ENCODE data around the gene SIL1.

Gene SIL1

GRCh38 chr5:139019880-139020279, 178.3 kb downstream of the SIL1 start:
- no peak overlapping the region for H3K9ac ChIP-seq (ENCODE audit: low read length)
- DNase-seq, result no peak
- H3K9me3 ChIP-seq (ENCODE audit: control insufficient read depth, low read length), result no peaks in the 10 kb centered on the region
- no peak overlapping the region for H4K8ac ChIP-seq (ENCODE audit: low read length)
- H2BK120ac ChIP-seq (ENCODE audit: low read depth, low read length), result no peak overlapping the region
- no peak overlapping the region for H2BK15ac ChIP-seq (ENCODE audit: low read depth, poor library complexity, severe bottlenecking)
- H3K14ac ChIP-seq (ENCODE audit: low read length in 2 of 2), result no peak overlapping the region
- H2AK5ac ChIP-seq (ENCODE audit: low read length, severe bottlenecking), result no peak overlapping the region
- no peak overlapping the region for H3K4me3 ChIP-seq (ENCODE audit: insufficient read depth in 1 of 2, low read depth in 1 of 2, low read length in 2 of 2)
- no peak overlapping the region for H3K18ac ChIP-seq (ENCODE audit: low read depth in 1 of 2, low read length in 2 of 2)
- peaks cover 1% of the 10 kb centered on the region for H3K79me1 ChIP-seq (replicated peaks; ENCODE audit: low read length, poor library complexity, severe bottlenecking)
- no peak overlapping the region for H3K27ac ChIP-seq (ENCODE audit: low read length, poor library complexity, severe bottlenecking)
- no peak overlapping the region for H2BK5ac ChIP-seq (ENCODE audit: low read depth, low read length, poor library complexity, severe bottlenecking)
- H2BK12ac ChIP-seq (ENCODE audit: low read length in 2 of 2), result no peak overlapping the region
- peak overlapping the region; percentile 32 for H4K91ac ChIP-seq (ENCODE audit: low read length)
- no peak overlapping the region for H3K4me2 ChIP-seq (ENCODE audit: low read length, poor library complexity, severe bottlenecking)
- no peak overlapping the region for H3K23ac ChIP-seq (ENCODE audit: low read length in 2 of 2)
- H3K4me1 ChIP-seq (ENCODE audit: control insufficient read depth, insufficient read depth, low read depth, low read length), result no peaks in the 10 kb centered on the region
- no peaks in the 10 kb centered on the region for H3K27me3 ChIP-seq (ENCODE audit: control insufficient read depth in 1 of 2, insufficient read depth in 1 of 2, low read length in 2 of 2)
- no peak overlapping the region for H3K4ac ChIP-seq (ENCODE audit: low read depth in 1 of 2, low read length in 2 of 2)
- WGBS, result 100% methylated on average over 1 of the region's 4 CpGs
- H2AFZ ChIP-seq (ENCODE audit: low read depth, low read length), result no peak overlapping the region
- H3K36me3 ChIP-seq (ENCODE audit: control insufficient read depth in 1 of 2, insufficient read depth in 2 of 2, low read depth in 1 of 2, low read length in 2 of 2), result peaks cover 11 to 37% of the 10 kb centered on the region in 2 experiments

GRCh38 chr5:139019211-139019610, 179.0 kb downstream of the SIL1 start:
- Histone ChIP-seq H2BK15ac (ENCODE audit: low read depth, poor library complexity, severe bottlenecking) (no peak overlapping the region), H3K9me3 (ENCODE audit: control insufficient read depth, low read length) (no peaks in the 10 kb centered on the region), H2AFZ (ENCODE audit: low read depth, low read length) (no peak overlapping the region), H3K9ac (ENCODE audit: low read length) (no peak overlapping the region), H3K36me3 (ENCODE audit: control insufficient read depth in 1 of 2, insufficient read depth in 2 of 2, low read depth in 1 of 2, low read length in 2 of 2) (peaks cover 11 to 34% of the 10 kb centered on the region in 2 experiments), H3K4ac (ENCODE audit: low read depth in 1 of 2, low read length in 2 of 2) (no peak overlapping the region), H2BK12ac (ENCODE audit: low read length in 2 of 2) (no peak overlapping the region), H3K27me3 (ENCODE audit: control insufficient read depth in 1 of 2, insufficient read depth in 1 of 2, low read length in 2 of 2) (no peaks in the 10 kb centered on the region), H3K4me1 (ENCODE audit: control insufficient read depth, insufficient read depth, low read depth, low read length) (no peaks in the 10 kb centered on the region), H3K14ac (ENCODE audit: low read length in 2 of 2) (no peak overlapping the region), H4K8ac (ENCODE audit: low read length) (no peak overlapping the region), H2BK5ac (ENCODE audit: low read depth, low read length, poor library complexity, severe bottlenecking) (no peak overlapping the region), H4K91ac (ENCODE audit: low read length) (no peak overlapping the region), H3K27ac (ENCODE audit: low read length, poor library complexity, severe bottlenecking) (no peak overlapping the region), H3K4me3 (ENCODE audit: insufficient read depth in 1 of 2, low read depth in 1 of 2, low read length in 2 of 2) (no peak overlapping the region), H2AK5ac (ENCODE audit: low read length, severe bottlenecking) (no peak overlapping the region), H3K23ac (ENCODE audit: low read length in 2 of 2) (no peak overlapping the region), H2BK120ac (ENCODE audit: low read depth, low read length) (no peak overlapping the region), H3K18ac (ENCODE audit: low read depth in 1 of 2, low read length in 2 of 2) (no peak overlapping the region), H3K79me1 (replicated peaks; ENCODE audit: low read length, poor library complexity, severe bottlenecking) (peaks cover 1% of the 10 kb centered on the region), H3K4me2 (ENCODE audit: low read length, poor library complexity, severe bottlenecking) (no peak overlapping the region)
- no peak for DNase-seq
- WGBS, result 91% methylated on average over 2 of the region's 3 CpGs

GRCh38 chr5:139017624-139018023, 180.5 kb downstream of the SIL1 start:
- WGBS, result 74% methylated on average over 4 of the region's 5 CpGs
- Histone ChIP-seq H3K27me3 (ENCODE audit: control insufficient read depth in 1 of 2, insufficient read depth in 1 of 2, low read length in 2 of 2) (no peaks in the 10 kb centered on the region), H2BK5ac (ENCODE audit: low read depth, low read length, poor library complexity, severe bottlenecking) (no peak overlapping the region), H3K4ac (ENCODE audit: low read depth in 1 of 2, low read length in 2 of 2) (no peak overlapping the region), H4K8ac (ENCODE audit: low read length) (no peak overlapping the region), H2AK5ac (ENCODE audit: low read length, severe bottlenecking) (no peak overlapping the region), H3K9ac (ENCODE audit: low read length) (no peak overlapping the region), H3K23ac (ENCODE audit: low read length in 2 of 2) (no peak overlapping the region), H2BK15ac (ENCODE audit: low read depth, poor library complexity, severe bottlenecking) (no peak overlapping the region), H3K36me3 (ENCODE audit: control insufficient read depth in 1 of 2, insufficient read depth in 2 of 2, low read depth in 1 of 2, low read length in 2 of 2) (peaks cover 3 to 32% of the 10 kb centered on the region in 2 experiments), H2AFZ (ENCODE audit: low read depth, low read length) (no peak overlapping the region), H3K18ac (ENCODE audit: low read depth in 1 of 2, low read length in 2 of 2) (no peak overlapping the region), H2BK12ac (ENCODE audit: low read length in 2 of 2) (no peak overlapping the region), H3K4me1 (ENCODE audit: control insufficient read depth, insufficient read depth, low read depth, low read length) (no peaks in the 10 kb centered on the region), H3K4me3 (ENCODE audit: insufficient read depth in 1 of 2, low read depth in 1 of 2, low read length in 2 of 2) (no peak overlapping the region), H3K9me3 (ENCODE audit: control insufficient read depth, low read length) (no peaks in the 10 kb centered on the region), H3K79me1 (replicated peaks; ENCODE audit: low read length, poor library complexity, severe bottlenecking) (peaks cover 1% of the 10 kb centered on the region), H3K14ac (ENCODE audit: low read length in 2 of 2) (no peak overlapping the region), H4K91ac (ENCODE audit: low read length) (no peak overlapping the region), H2BK120ac (ENCODE audit: low read depth, low read length) (no peak overlapping the region), H3K27ac (ENCODE audit: low read length, poor library complexity, severe bottlenecking) (no peak overlapping the region), H3K4me2 (ENCODE audit: low read length, poor library complexity, severe bottlenecking) (no peak overlapping the region)
- DNase-seq, result no peak

GRCh38 chr5:139016186-139016585, 182.0 kb downstream of the SIL1 start:
- Histone ChIP-seq H3K27me3 (ENCODE audit: control insufficient read depth in 1 of 2, insufficient read depth in 1 of 2, low read length in 2 of 2) (no peaks in the 10 kb centered on the region), H3K9ac (ENCODE audit: low read length) (no peak overlapping the region), H2BK120ac (ENCODE audit: low read depth, low read length) (no peak overlapping the region), H2BK15ac (ENCODE audit: low read depth, poor library complexity, severe bottlenecking) (no peak overlapping the region), H3K9me3 (ENCODE audit: control insufficient read depth, low read length) (no peaks in the 10 kb centered on the region), H2AFZ (ENCODE audit: low read depth, low read length) (no peak overlapping the region), H3K4me3 (ENCODE audit: insufficient read depth in 1 of 2, low read depth in 1 of 2, low read length in 2 of 2) (no peak overlapping the region), H4K8ac (ENCODE audit: low read length) (no peak overlapping the region), H3K23ac (ENCODE audit: low read length in 2 of 2) (no peak overlapping the region), H2BK5ac (ENCODE audit: low read depth, low read length, poor library complexity, severe bottlenecking) (no peak overlapping the region), H3K14ac (ENCODE audit: low read length in 2 of 2) (no peak overlapping the region), H3K79me1 (replicated peaks; ENCODE audit: low read length, poor library complexity, severe bottlenecking) (peaks cover 1% of the 10 kb centered on the region), H3K18ac (ENCODE audit: low read depth in 1 of 2, low read length in 2 of 2) (no peak overlapping the region), H4K91ac (ENCODE audit: low read length) (no peak overlapping the region), H3K36me3 (ENCODE audit: control insufficient read depth in 1 of 2, insufficient read depth in 2 of 2, low read depth in 1 of 2, low read length in 2 of 2) (peaks cover 3 to 32% of the 10 kb centered on the region in 2 experiments), H2BK12ac (ENCODE audit: low read length in 2 of 2) (no peak overlapping the region), H3K4me2 (ENCODE audit: low read length, poor library complexity, severe bottlenecking) (no peak overlapping the region), H2AK5ac (ENCODE audit: low read length, severe bottlenecking) (no peak overlapping the region), H3K4ac (ENCODE audit: low read depth in 1 of 2, low read length in 2 of 2) (no peak overlapping the region), H3K4me1 (ENCODE audit: control insufficient read depth, insufficient read depth, low read depth, low read length) (no peaks in the 10 kb centered on the region), H3K27ac (ENCODE audit: low read length, poor library complexity, severe bottlenecking) (no peak overlapping the region)
- WGBS, result 89% methylated on average over 3 of the region's 3 CpGs
- DNase-seq, result no peak

Measured in mesenchymal stem cell (in vitro differentiated cells and primary cell).